DOHH2 (cell line): Measurements from ENCODE around the gene PTBP3.

Experiments
- CTCF ChIP-seq: fragments of 200-600 bp; sonication (generic); IDR thresholded peaks from one replicate; pipeline ENCODE4 v1.5.1; 2014; ENCODE audit warnings: antibody characterized with exemption, mild to moderate bottlenecking, low read depth, low read length; ENCODE audit not compliant: poor library complexity, severe bottlenecking
- EZH2phosphoT487 ChIP-seq: fragments of 200-600 bp; sonication (generic); IDR thresholded peaks from 2 replicates; pipeline ENCODE4 v1.6.1; 2017; ENCODE audit warnings: borderline replicate concordance, mild to moderate bottlenecking, antibody characterized with exemption, low read length, moderate library complexity, mixed read lengths

- TF ChIP-seq CTCF (no peak), EZH2phosphoT487 (no peak)
Measured at GRCh38 chr9:112379177-112380101, 46.0 kb upstream of the PTBP3 start.
